ENCODE data around the gene HSF2. TPM values are rescaled to one million over a fixed set of nuclear protein-coding genes. Genes with fewer than 3 reads are reported as not detected.

Gene HSF2
- total and polyA plus RNA-seq, 12 donors, result 14.6 to 64.4 (median 19.5) TPM

GRCh38 chr6:122405417-122405816, 6.0 kb downstream of the HSF2 start:
- intact Hi-C loops (cut with DNase I), result no loop called here
- peaks cover 10 to 52% of the 10 kb centered on the region in 2 donors for H3K4me1 ChIP-seq (replicated peaks in 1 of 2)
- H3K27me3 ChIP-seq, result no peaks in the 10 kb centered on the region
- peak overlapping the region in 1 of 5 donors; percentile 24 for H3K27ac ChIP-seq
- no peaks in the 10 kb centered on the region for H3K36me3 ChIP-seq (replicated peaks in 1 of 2)
- WGBS, 4 donors, result 78 to 90% (median 82%) methylated on average over 1 of the region's 1 CpG
- H3K9me3 ChIP-seq (replicated peaks in 1 of 3), result no peaks in the 10 kb centered on the region
- H3K4me3 ChIP-seq, result no peak overlapping the region
- no peak for DNase-seq
- TF ChIP-seq POLR2A (IDR thresholded peaks at IDR 0.05), result no peak
- peak in 2 of 6 experiments; percentile 23 to 30 for TF ChIP-seq CTCF (IDR thresholded peaks at IDR 0.05)

- intact Hi-C loops (cut with DNase I), result no loop called here
- H3K36me3 ChIP-seq (replicated peaks in 1 of 2), result no peaks in the 10 kb centered on the region
- peaks cover 2 to 44% of the 10 kb centered on the region in 2 donors for H3K4me1 ChIP-seq (replicated peaks in 1 of 2)
- H3K9me3 ChIP-seq (replicated peaks in 1 of 3), result no peaks in the 10 kb centered on the region
- no peak for DNase-seq
- H3K27ac ChIP-seq, result no peak overlapping the region
- no peak for TF ChIP-seq CTCF (IDR thresholded peaks at IDR 0.05)
- TF ChIP-seq POLR2A (IDR thresholded peaks at IDR 0.05), result no peak
- WGBS, 4 donors, result 72 to 86% (median 78%) methylated on average over 1 of the region's 1 CpG
- H3K4me3 ChIP-seq, result no peak overlapping the region
- H3K27me3 ChIP-seq, result no peaks in the 10 kb centered on the region
Measured at GRCh38 chr6:122406187-122406586, 6.7 kb downstream of the HSF2 start.

GRCh38 chr6:122407712-122408111, 8.3 kb downstream of the HSF2 start:
- Histone ChIP-seq H3K36me3 (replicated peaks in 1 of 2) (no peaks in the 10 kb centered on the region), H3K4me3 (no peak overlapping the region), H3K4me1 (replicated peaks in 1 of 2) (peaks cover 0 to 43% of the 10 kb centered on the region in 2 donors), H3K9me3 (replicated peaks in 1 of 3) (no peaks in the 10 kb centered on the region), H3K27ac (no peak overlapping the region), H3K27me3 (no peaks in the 10 kb centered on the region)
- WGBS, 4 donors, result 65 to 96% (median 81%) methylated on average over 4 of the region's 4 CpGs
- intact Hi-C loops (cut with DNase I), result no loop called here
- no peak for DNase-seq
- TF ChIP-seq POLR2A (IDR thresholded peaks at IDR 0.05) (no peak), CTCF (IDR thresholded peaks at IDR 0.05) (no peak)

- 32 to 50% (median 40%) methylated on average over 1 of the region's 1 CpG for WGBS, 4 donors
- intact Hi-C loops (cut with DNase I), result no loop called here
- Histone ChIP-seq H3K4me3 (no peak overlapping the region), H3K4me1 (replicated peaks in 1 of 2) (peaks cover 0 to 43% of the 10 kb centered on the region in 2 donors), H3K36me3 (replicated peaks in 1 of 2) (no peaks in the 10 kb centered on the region), H3K9me3 (replicated peaks in 1 of 3) (no peaks in the 10 kb centered on the region), H3K27ac (no peak overlapping the region), H3K27me3 (no peaks in the 10 kb centered on the region)
- DNase-seq, result no peak
- TF ChIP-seq CTCF (IDR thresholded peaks at IDR 0.05), result no peak
- TF ChIP-seq POLR2A (IDR thresholded peaks at IDR 0.05), result no peak
Measured at GRCh38 chr6:122408240-122408639, 8.8 kb downstream of the HSF2 start.
